ENCODE data around the gene CCDC186. TPM values are rescaled to one million over a fixed set of nuclear protein-coding genes. Genes with fewer than 3 reads are reported as not detected.

CCDC186 gene
- polyA plus RNA-seq, 2 of the 4 experiments (the other 2 are of a cell fraction), result 7.4 to 13.4 TPM

DNA sequence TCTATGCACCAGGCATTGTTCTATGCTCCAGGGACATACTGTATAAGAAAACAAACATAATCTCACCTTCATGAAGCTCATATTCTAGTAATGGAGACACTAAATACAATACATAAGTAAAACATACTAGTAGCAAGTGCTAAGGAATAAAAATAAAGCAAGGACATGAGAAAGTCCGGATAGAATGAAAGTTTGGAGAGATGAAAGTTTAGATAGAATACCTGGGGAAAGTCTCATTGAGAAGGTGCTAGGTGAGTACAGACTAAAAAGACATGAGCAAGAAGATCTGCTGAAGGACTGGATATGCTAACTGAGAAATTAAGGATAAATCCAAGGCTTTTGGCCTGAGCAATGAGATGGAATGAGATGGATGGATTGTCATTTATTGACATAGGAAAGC lies 34.0 kb downstream of the CCDC186 start:
- POLR2A ChIA-PET, result no interaction called here

DNA sequence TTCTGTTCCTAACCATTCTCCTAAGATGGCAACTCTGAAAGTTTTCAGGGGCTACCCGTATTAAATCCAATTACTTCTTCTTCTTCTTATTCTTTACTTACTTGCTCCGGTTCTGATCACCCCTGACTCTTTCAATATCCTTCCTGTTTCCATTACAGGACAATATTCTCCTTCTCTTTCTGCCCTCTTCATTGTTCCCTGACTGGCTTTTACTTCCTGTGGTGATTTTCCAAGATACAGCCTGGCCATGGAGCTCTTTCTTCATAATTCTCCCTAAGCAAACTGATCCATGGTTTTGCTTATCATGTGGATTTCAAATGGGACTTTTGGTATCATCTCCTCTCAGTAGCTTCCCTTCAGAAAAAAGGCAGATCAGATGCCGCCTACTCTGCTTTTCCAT lies 35.4 kb downstream of the CCDC186 start:
- CTCF ChIA-PET, result no interaction called here
- POLR2A ChIA-PET, result interaction anchor here (1.2 kb wide), 1 partner anchor 9 kb away, joined by 3 read pairs; no protein-coding TSS in a partner anchor
- TF ChIP-seq HOXA7 (CRISPR knock-in tag; IDR thresholded peaks at IDR 0.05) (no peak), TP53 (CRISPR knock-in tag; IDR thresholded peaks at IDR 0.05) (no peak), ZNF302 (CRISPR knock-in tag; IDR thresholded peaks at IDR 0.05) (no peak), FOSB (CRISPR knock-in tag; IDR thresholded peaks at IDR 0.05) (no peak), SREBF2 (IDR thresholded peaks at IDR 0.05) (no peak), E2F6 (IDR thresholded peaks at IDR 0.05; ENCODE audit: borderline replicate concordance, low read depth) (no peak), RFX5 (IDR thresholded peaks at IDR 0.05) (no peak), ZC3H11A (IDR thresholded peaks at IDR 0.05) (no peak), NFE2L2 (conservative IDR thresholded peaks at IDR 0.05; ENCODE audit: low read length) (no peak)
- H3K4me2 ChIP-seq, result no peak overlapping the region
- H3K4me3 ChIP-seq, result no peak overlapping the region
- FAIRE-seq (no peak), ATAC-seq (no peak), DNase-seq (ENCODE audit: low read depth in 1 of 2, low spot score in 1 of 2) (no peak)
- H3K4me1 ChIP-seq, result no peaks in the 10 kb centered on the region
- H3K27ac ChIP-seq, result no peak overlapping the region
- H3K9me3 ChIP-seq, result no peaks in the 10 kb centered on the region
- WGBS (ENCODE audit: missing lambda C conversion rate), result 93% methylated on average over 3 of the region's 3 CpGs

More for the DNA sequence above, 34.0 kb downstream of the CCDC186 start:
- ATAC-seq (no peak), DNase-seq (ENCODE audit: low read depth in 1 of 2, low spot score in 1 of 2) (no peak), FAIRE-seq (no peak)
- no peak overlapping the region for H3K27ac ChIP-seq
- H3K9me3 ChIP-seq, result no peaks in the 10 kb centered on the region
- CTCF ChIA-PET, result interaction anchor here (0.6 kb wide), 1 partner anchor 18 kb away, joined by 3 read pairs; no protein-coding TSS in a partner anchor
- no peak for TF ChIP-seq NFE2L2 (conservative IDR thresholded peaks at IDR 0.05; ENCODE audit: low read length)
- no peak for TF ChIP-seq ZSCAN20 (CRISPR knock-in tag; IDR thresholded peaks at IDR 0.05)
- H3K4me2 ChIP-seq, result no peak overlapping the region
- H3K4me1 ChIP-seq, result no peaks in the 10 kb centered on the region
- WGBS (ENCODE audit: missing lambda C conversion rate), result 94% methylated on average over 1 of the region's 1 CpG
- no peak overlapping the region for H3K4me3 ChIP-seq

DNA sequence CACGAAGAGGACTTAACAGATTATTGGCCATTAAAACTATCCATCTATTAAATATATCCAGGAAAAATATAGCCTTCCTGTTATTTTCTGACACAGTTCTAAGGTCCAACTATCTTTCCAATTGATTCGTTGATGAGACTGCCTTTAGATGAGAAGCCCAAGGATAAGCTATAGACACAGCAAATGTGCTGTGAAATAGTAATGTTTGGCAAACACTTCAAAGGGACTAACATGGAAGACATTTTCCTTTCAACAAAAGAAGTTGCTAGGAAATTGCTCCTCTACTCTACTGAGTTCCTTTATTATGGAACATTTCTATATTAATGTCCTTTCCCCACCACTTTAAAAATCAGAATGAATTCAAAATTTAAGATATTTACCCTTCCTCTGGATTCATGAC lies 38.5 kb downstream of the CCDC186 start:
- ATAC-seq, result no peak
- no peak for DNase-seq (ENCODE audit: low read depth in 1 of 2, low spot score in 1 of 2)
- TF ChIP-seq CBX2 (IDR thresholded peaks at IDR 0.05; ENCODE audit: borderline replicate concordance, low read depth) (no peak), RAD21 (conservative IDR thresholded peaks at IDR 0.05 in 1 of 2, IDR thresholded peaks at IDR 0.05 in 1 of 2) (no peak), EP300 (IDR thresholded peaks at IDR 0.05) (no peak), FOSB (CRISPR knock-in tag; IDR thresholded peaks at IDR 0.05) (no peak), RCOR1 (IDR thresholded peaks at IDR 0.05; ENCODE audit: low read depth, low read length) (no peak), RNF2 (IDR thresholded peaks at IDR 0.05; ENCODE audit: borderline replicate concordance, low read depth) (no peak), HOXB5 (CRISPR knock-in tag; IDR thresholded peaks at IDR 0.05) (no peak), PHF8 (IDR thresholded peaks at IDR 0.05; ENCODE audit: borderline replicate concordance, low read depth) (no peak), ZNF302 (CRISPR knock-in tag; IDR thresholded peaks at IDR 0.05) (no peak), SMC3 (IDR thresholded peaks at IDR 0.05) (no peak), HOXB13 (CRISPR knock-in tag; IDR thresholded peaks at IDR 0.05; ENCODE audit: low read depth) (no peak), SREBF2 (IDR thresholded peaks at IDR 0.05) (no peak), CHD4 (IDR thresholded peaks at IDR 0.05; ENCODE audit: borderline replicate concordance) (no peak), FOXS1 (CRISPR knock-in tag; IDR thresholded peaks at IDR 0.05) (no peak), ESRRA (IDR thresholded peaks at IDR 0.05; ENCODE audit: borderline replicate concordance, low read length) (no peak), HOXA7 (CRISPR knock-in tag; IDR thresholded peaks at IDR 0.05) (no peak), E2F6 (IDR thresholded peaks at IDR 0.05; ENCODE audit: borderline replicate concordance, low read depth) (no peak)
- TF ChIP-seq, protein P1, sequence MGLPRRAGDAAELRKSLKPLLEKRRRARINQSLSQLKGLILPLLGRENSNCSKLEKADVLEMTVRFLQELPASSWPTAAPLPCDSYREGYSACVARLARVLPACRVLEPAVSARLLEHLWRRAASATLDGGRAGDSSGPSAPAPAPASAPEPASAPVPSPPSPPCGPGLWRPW (IDR thresholded peaks at IDR 0.05), result no peak
- TF ChIP-seq, protein P2, sequence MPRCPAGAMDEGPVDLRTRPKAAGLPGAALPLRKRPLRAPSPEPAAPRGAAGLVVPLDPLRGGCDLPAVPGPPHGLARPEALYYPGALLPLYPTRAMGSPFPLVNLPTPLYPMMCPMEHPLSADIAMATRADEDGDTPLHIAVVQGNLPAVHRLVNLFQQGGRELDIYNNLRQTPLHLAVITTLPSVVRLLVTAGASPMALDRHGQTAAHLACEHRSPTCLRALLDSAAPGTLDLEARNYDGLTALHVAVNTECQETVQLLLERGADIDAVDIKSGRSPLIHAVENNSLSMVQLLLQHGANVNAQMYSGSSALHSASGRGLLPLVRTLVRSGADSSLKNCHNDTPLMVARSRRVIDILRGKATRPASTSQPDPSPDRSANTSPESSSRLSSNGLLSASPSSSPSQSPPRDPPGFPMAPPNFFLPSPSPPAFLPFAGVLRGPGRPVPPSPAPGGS (IDR thresholded peaks at IDR 0.05), result no peak
- TF ChIP-seq, protein P3, sequence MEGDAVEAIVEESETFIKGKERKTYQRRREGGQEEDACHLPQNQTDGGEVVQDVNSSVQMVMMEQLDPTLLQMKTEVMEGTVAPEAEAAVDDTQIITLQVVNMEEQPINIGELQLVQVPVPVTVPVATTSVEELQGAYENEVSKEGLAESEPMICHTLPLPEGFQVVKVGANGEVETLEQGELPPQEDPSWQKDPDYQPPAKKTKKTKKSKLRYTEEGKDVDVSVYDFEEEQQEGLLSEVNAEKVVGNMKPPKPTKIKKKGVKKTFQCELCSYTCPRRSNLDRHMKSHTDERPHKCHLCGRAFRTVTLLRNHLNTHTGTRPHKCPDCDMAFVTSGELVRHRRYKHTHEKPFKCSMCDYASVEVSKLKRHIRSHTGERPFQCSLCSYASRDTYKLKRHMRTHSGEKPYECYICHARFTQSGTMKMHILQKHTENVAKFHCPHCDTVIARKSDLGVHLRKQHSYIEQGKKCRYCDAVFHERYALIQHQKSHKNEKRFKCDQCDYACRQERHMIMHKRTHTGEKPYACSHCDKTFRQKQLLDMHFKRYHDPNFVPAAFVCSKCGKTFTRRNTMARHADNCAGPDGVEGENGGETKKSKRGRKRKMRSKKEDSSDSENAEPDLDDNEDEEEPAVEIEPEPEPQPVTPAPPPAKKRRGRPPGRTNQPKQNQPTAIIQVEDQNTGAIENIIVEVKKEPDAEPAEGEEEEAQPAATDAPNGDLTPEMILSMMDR (IDR thresholded peaks at IDR 0.05), result no peak
- H3K27ac ChIP-seq, result no peak overlapping the region
- no peaks in the 10 kb centered on the region for H3K9me3 ChIP-seq
- no peak for FAIRE-seq
- no peak overlapping the region for H3K4me3 ChIP-seq
- CTCF ChIA-PET, result interaction anchor here (0.8 kb wide), 1 partner anchor 20 kb away, joined by 3 read pairs; no protein-coding TSS in a partner anchor
- no peak overlapping the region for H3K4me2 ChIP-seq
- POLR2A ChIA-PET, result no interaction called here
- no peaks in the 10 kb centered on the region for H3K4me1 ChIP-seq
- WGBS (ENCODE audit: missing lambda C conversion rate), result 76% methylated on average over 2 of the region's 2 CpGs
